Muscle layer of duodenum (tissue), 2 donors: ENCODE data around the gene TRERF1.

Source experiments
- H3K27ac ChIP-seq: one replicate; pipeline ENCODE4 v1.7.0; 2013; ENCODE audit warnings: mild to moderate bottlenecking, low read length
- H3K27me3 ChIP-seq: one replicate; pipeline ENCODE4 v1.7.0; 2013; ENCODE audit warnings: low read depth, mild to moderate bottlenecking, control low read depth, low read length
- H3K36me3 ChIP-seq, 2 donors: one replicate each; pipeline ENCODE4 v1.7.0; 2013; ENCODE audit warnings: low read length in 2 of 2, control low read depth in 1 of 2, mild to moderate bottlenecking in 1 of 2; ENCODE audit not compliant: insufficient read depth in 2 of 2, control insufficient read depth in 1 of 2
- H3K4me1 ChIP-seq, 2 donors: one replicate each; pipeline ENCODE4 v1.7.0; 2013; ENCODE audit warnings: low read length in 2 of 2, mild to moderate bottlenecking in 2 of 2, control low read depth in 1 of 2, moderate library complexity in 1 of 2; ENCODE audit not compliant: insufficient read depth in 2 of 2, control insufficient read depth in 1 of 2
- H3K4me3 ChIP-seq, 2 donors: one replicate each; pipeline ENCODE4 v1.7.0; 2013; ENCODE audit warnings: low read length in 2 of 2, low read depth in 1 of 2, mild to moderate bottlenecking in 1 of 2
- H3K9me3 ChIP-seq, 2 donors: one replicate each; pipeline ENCODE4 v1.7.0; 2013; ENCODE audit warnings: low read length in 2 of 2, control low read depth in 1 of 2, mild to moderate bottlenecking in 1 of 2; ENCODE audit not compliant: control insufficient read depth in 1 of 2
- donor health status: healthy.

The TRERF1 gene

GRCh38 chr6:42402184-42402583, 49.5 kb downstream of the TRERF1 start:
- H3K4me3 ChIP-seq: no peak overlapping the region
- no peak overlapping the region for H3K27ac ChIP-seq
- H3K9me3 ChIP-seq: no peaks in the 10 kb centered on the region
- no peaks in the 10 kb centered on the region for H3K27me3 ChIP-seq
- peaks cover 4 to 15% of the 10 kb centered on the region in 2 donors for H3K4me1 ChIP-seq
- no peaks in the 10 kb centered on the region for H3K36me3 ChIP-seq

- no peaks in the 10 kb centered on the region for H3K9me3 ChIP-seq
- H3K27ac ChIP-seq: no peak overlapping the region
- H3K4me1 ChIP-seq: peaks cover 4 to 10% of the 10 kb centered on the region in 2 donors
- H3K4me3 ChIP-seq: no peak overlapping the region
- H3K36me3 ChIP-seq: no peaks in the 10 kb centered on the region
- no peaks in the 10 kb centered on the region for H3K27me3 ChIP-seq
Measured at GRCh38 chr6:42401613-42401951, 50.1 kb downstream of the TRERF1 start.

- H3K36me3 ChIP-seq: no peaks in the 10 kb centered on the region
- peaks cover 4 to 10% of the 10 kb centered on the region in 2 donors for H3K4me1 ChIP-seq
- no peaks in the 10 kb centered on the region for H3K27me3 ChIP-seq
- no peaks in the 10 kb centered on the region for H3K9me3 ChIP-seq
- no peak overlapping the region for H3K4me3 ChIP-seq
- H3K27ac ChIP-seq: no peak overlapping the region
Measured at GRCh38 chr6:42400886-42401612, 50.7 kb downstream of the TRERF1 start.

GRCh38 chr6:42400061-42400760, 51.5 kb downstream of the TRERF1 start:
- no peaks in the 10 kb centered on the region for H3K27me3 ChIP-seq
- no peaks in the 10 kb centered on the region for H3K9me3 ChIP-seq
- no peak overlapping the region for H3K4me3 ChIP-seq
- peaks cover 4 to 10% of the 10 kb centered on the region in 2 donors for H3K4me1 ChIP-seq
- H3K27ac ChIP-seq: no peak overlapping the region
- no peaks in the 10 kb centered on the region for H3K36me3 ChIP-seq

- no peaks in the 10 kb centered on the region for H3K27me3 ChIP-seq
- no peaks in the 10 kb centered on the region for H3K36me3 ChIP-seq
- H3K27ac ChIP-seq: no peak overlapping the region
- H3K9me3 ChIP-seq: no peaks in the 10 kb centered on the region
- H3K4me1 ChIP-seq: peaks cover 0 to 3% of the 10 kb centered on the region in 2 donors
- no peak overlapping the region for H3K4me3 ChIP-seq
Measured at GRCh38 chr6:42396720-42397119, 55.0 kb downstream of the TRERF1 start.

- no peaks in the 10 kb centered on the region for H3K9me3 ChIP-seq
- no peaks in the 10 kb centered on the region for H3K36me3 ChIP-seq
- H3K4me3 ChIP-seq: no peak overlapping the region
- H3K27ac ChIP-seq: no peak overlapping the region
- H3K27me3 ChIP-seq: no peaks in the 10 kb centered on the region
- peaks cover 0 to 3% of the 10 kb centered on the region in 2 donors for H3K4me1 ChIP-seq
Measured at GRCh38 chr6:42394881-42395620, 56.7 kb downstream of the TRERF1 start.

- H3K4me3 ChIP-seq: no peak overlapping the region
- H3K27me3 ChIP-seq: no peaks in the 10 kb centered on the region
- H3K9me3 ChIP-seq: no peaks in the 10 kb centered on the region
- H3K27ac ChIP-seq: no peak overlapping the region
- H3K4me1 ChIP-seq: peaks cover 0 to 3% of the 10 kb centered on the region in 2 donors
- no peaks in the 10 kb centered on the region for H3K36me3 ChIP-seq
Measured at GRCh38 chr6:42394151-42394550, 57.6 kb downstream of the TRERF1 start.

- H3K4me1 ChIP-seq: peaks cover 0 to 3% of the 10 kb centered on the region in 2 donors
- no peaks in the 10 kb centered on the region for H3K9me3 ChIP-seq
- no peak overlapping the region for H3K4me3 ChIP-seq
- no peak overlapping the region for H3K27ac ChIP-seq
- no peaks in the 10 kb centered on the region for H3K27me3 ChIP-seq
- H3K36me3 ChIP-seq: no peaks in the 10 kb centered on the region
Measured at GRCh38 chr6:42393339-42393738, 58.4 kb downstream of the TRERF1 start.

- H3K9me3 ChIP-seq: no peaks in the 10 kb centered on the region
- no peak overlapping the region for H3K4me3 ChIP-seq
- peaks cover 0 to 3% of the 10 kb centered on the region in 2 donors for H3K4me1 ChIP-seq
- no peaks in the 10 kb centered on the region for H3K27me3 ChIP-seq
- H3K27ac ChIP-seq: no peak overlapping the region
- H3K36me3 ChIP-seq: no peaks in the 10 kb centered on the region
Measured at GRCh38 chr6:42392833-42393232, 58.9 kb downstream of the TRERF1 start.

- Histone ChIP-seq H3K27ac (no peak overlapping the region), H3K4me1 (peaks cover 0 to 3% of the 10 kb centered on the region in 2 donors)
Measured at GRCh38 chr6:42391441-42391840, 60.3 kb downstream of the TRERF1 start.

GRCh38 chr6:42390228-42390934, 61.3 kb downstream of the TRERF1 start:
- Histone ChIP-seq H3K27ac (no peak overlapping the region), H3K27me3 (no peaks in the 10 kb centered on the region), H3K4me3 (no peak overlapping the region), H3K36me3 (no peaks in the 10 kb centered on the region), H3K4me1 (peaks cover 0 to 3% of the 10 kb centered on the region in 2 donors), H3K9me3 (no peaks in the 10 kb centered on the region)

More at GRCh38 chr6:42391441-42391840, 60.3 kb downstream of the TRERF1 start:
- Histone ChIP-seq H3K36me3 (no peaks in the 10 kb centered on the region), H3K27me3 (no peaks in the 10 kb centered on the region), H3K4me3 (no peak overlapping the region), H3K9me3 (no peaks in the 10 kb centered on the region)
